Left kidney (tissue), 2 donors: ENCODE measurements around the gene SLC35E2B. TPM values are rescaled to one million over a fixed set of nuclear protein-coding genes. Genes with fewer than 3 reads are reported as not detected.
"Not testable (repeated sequence)": the region's sequence is repeated elsewhere in the genome, so short reads cannot be mapped to it uniquely, and the experiment has no call there.

Experiments
- DNase-seq: peaks from one replicate; pipeline ENCODE4 v3.0.0-alpha.2; 2013
- polyA plus RNA-seq: library from polyadenylated mRNA; unstranded; fragments of 120-200 nt; gene quantifications from one replicate; pipeline ENCODE4 v1.2.1, GENCODE V29; 2013; ENCODE audit not compliant: insufficient read length

Gene SLC35E2B
- polyA plus RNA-seq, 1 donor: 87.3 TPM

GRCh38 chr1:1704284-1704957 is 11.8 kb upstream of the SLC35E2B start:
- DNase-seq: not testable (repeated sequence)

GRCh38 chr1:1703796-1704195 is 11.2 kb upstream of the SLC35E2B start:
- DNase-seq: no peak

- not testable (repeated sequence) for DNase-seq
Measured at GRCh38 chr1:1702506-1702905, 9.9 kb upstream of the SLC35E2B start.

- DNase-seq: not testable (repeated sequence)
Measured at GRCh38 chr1:1700557-1700956, 8.0 kb upstream of the SLC35E2B start.

GRCh38 chr1:1700067-1700466 is 7.5 kb upstream of the SLC35E2B start:
- DNase-seq: not testable (repeated sequence)

GRCh38 chr1:1699061-1699460 is 6.5 kb upstream of the SLC35E2B start:
- DNase-seq: not testable (repeated sequence)

GRCh38 chr1:1697358-1698183 is 5.0 kb upstream of the SLC35E2B start:
- not testable (repeated sequence) for DNase-seq

- DNase-seq: not testable (repeated sequence)
Measured at GRCh38 chr1:1696431-1697357, 4.1 kb upstream of the SLC35E2B start.

- DNase-seq: peak; percentile 38
Measured at GRCh38 chr1:1692324-1692713, 276 bp downstream of the SLC35E2B start.

- DNase-seq: not testable (repeated sequence)
Measured at GRCh38 chr1:1691443-1691842, 1.2 kb downstream of the SLC35E2B start.

- DNase-seq: not testable (repeated sequence)
Measured at GRCh38 chr1:1689526-1689925, 3.1 kb downstream of the SLC35E2B start.

GRCh38 chr1:1687846-1688245 is 4.7 kb downstream of the SLC35E2B start:
- no peak for DNase-seq

GRCh38 chr1:1684031-1684681 is 8.4 kb downstream of the SLC35E2B start:
- DNase-seq: no peak

GRCh38 chr1:1683104-1683905 is 9.3 kb downstream of the SLC35E2B start:
- DNase-seq: no peak

- no peak for DNase-seq
Measured at GRCh38 chr1:1680912-1681273, 11.7 kb downstream of the SLC35E2B start.

- DNase-seq: no peak
Measured at GRCh38 chr1:1680031-1680911, 12.3 kb downstream of the SLC35E2B start.

- DNase-seq: no peak
Measured at GRCh38 chr1:1678581-1679380, 13.8 kb downstream of the SLC35E2B start.

- DNase-seq: no peak
Measured at GRCh38 chr1:1677718-1678580, 14.6 kb downstream of the SLC35E2B start.
